Measurements from ENCODE around the gene STAP2. TPM values are rescaled to one million over a fixed set of nuclear protein-coding genes. Genes with fewer than 3 reads are reported as not detected.
A peak's percentile ranks its signal among the peaks of the same experiment; 100 is the strongest.
"Not testable (repeated sequence)": the region's sequence is repeated elsewhere in the genome, so short reads cannot be mapped to it uniquely, and the experiment has no call there.

The STAP2 gene
- total RNA-seq, 3 donors from 2014 or later = 1.6 to 51.4 (median 25.9) TPM

DNA sequence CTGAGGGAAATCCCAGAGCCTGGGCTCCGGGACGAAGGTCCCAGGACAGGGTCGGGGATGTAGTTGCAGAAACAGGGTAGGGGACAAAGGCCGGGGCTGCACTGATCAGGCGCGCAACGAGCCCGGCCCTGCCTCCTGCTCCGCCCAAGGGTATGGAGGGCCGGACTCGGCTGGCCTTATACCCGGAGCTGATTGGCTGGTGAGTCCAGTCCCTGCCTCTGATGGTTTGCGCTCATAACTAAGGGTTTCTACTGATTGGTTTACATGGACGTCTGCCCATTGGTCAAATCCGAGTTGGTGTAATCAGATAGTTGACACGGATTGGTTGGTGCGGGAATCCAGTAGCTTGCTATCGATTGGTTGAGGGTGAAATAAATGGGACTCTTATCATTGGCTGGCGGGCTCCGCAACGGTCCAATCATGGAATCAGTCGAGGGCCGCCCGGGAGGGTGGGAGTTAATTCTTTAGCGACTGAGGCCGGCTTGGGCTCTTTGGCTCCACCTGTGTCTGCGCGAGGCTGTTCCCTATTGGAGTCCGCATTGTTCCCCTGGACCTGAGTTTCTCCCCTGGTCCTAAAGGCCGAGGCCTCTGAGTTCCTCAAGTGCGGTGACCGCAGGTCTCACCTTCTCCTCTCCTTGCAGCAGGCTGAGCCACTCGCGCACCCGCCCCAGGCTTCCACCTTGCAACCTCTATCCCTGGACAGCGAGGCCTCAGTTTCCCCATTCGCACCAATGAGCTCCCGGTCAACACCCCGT lies 4.2 kb upstream of the STAP2 start:
- H3K27ac ChIP-seq = peak overlapping the region; percentile 88 to 90
- no peaks in the 10 kb centered on the region for H3K9me3 ChIP-seq
- peak overlapping the region; percentile 59 to 84 (median 64) for H3K4me3 ChIP-seq
- H3K36me3 ChIP-seq = no peaks in the 10 kb centered on the region
- TF ChIP-seq POLR2A (IDR thresholded peaks at IDR 0.05) (peak; percentile 83), POLR2AphosphoS5 (IDR thresholded peaks at IDR 0.05) (peak; percentile 65 to 84 (median 77))
- TF ChIP-seq, protein P1, sequence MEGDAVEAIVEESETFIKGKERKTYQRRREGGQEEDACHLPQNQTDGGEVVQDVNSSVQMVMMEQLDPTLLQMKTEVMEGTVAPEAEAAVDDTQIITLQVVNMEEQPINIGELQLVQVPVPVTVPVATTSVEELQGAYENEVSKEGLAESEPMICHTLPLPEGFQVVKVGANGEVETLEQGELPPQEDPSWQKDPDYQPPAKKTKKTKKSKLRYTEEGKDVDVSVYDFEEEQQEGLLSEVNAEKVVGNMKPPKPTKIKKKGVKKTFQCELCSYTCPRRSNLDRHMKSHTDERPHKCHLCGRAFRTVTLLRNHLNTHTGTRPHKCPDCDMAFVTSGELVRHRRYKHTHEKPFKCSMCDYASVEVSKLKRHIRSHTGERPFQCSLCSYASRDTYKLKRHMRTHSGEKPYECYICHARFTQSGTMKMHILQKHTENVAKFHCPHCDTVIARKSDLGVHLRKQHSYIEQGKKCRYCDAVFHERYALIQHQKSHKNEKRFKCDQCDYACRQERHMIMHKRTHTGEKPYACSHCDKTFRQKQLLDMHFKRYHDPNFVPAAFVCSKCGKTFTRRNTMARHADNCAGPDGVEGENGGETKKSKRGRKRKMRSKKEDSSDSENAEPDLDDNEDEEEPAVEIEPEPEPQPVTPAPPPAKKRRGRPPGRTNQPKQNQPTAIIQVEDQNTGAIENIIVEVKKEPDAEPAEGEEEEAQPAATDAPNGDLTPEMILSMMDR (IDR thresholded peaks at IDR 0.05) = peak in 2 of 3 donors; percentile 13 to 48
- peak; percentile 97 to 99 for DNase-seq (ENCODE audit: low spot score in 2 of 2)
- peaks cover 0 to 5% of the 10 kb centered on the region in 2 donors for H3K4me1 ChIP-seq
- intact Hi-C loops (cut with DNase I; ENCODE audit: low total_unique reads) = no loop called here
- no peaks in the 10 kb centered on the region for H3K27me3 ChIP-seq

DNA sequence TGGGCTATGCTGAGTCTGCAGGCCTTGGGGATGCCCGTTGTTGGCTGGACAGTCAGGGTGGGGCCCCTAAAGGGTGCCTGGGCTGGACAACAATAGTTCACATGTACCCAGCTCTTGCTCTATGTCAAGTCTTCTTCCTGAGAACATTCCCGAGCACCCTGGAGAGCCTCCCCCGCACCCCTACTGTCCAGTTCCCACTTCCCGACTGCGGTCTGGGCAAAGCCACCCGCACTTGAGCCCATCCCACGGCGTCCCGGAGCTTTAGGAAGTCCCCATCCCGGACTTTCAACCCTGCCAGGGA lies 3.6 kb upstream of the STAP2 start:
- no peak for DNase-seq (ENCODE audit: low spot score in 2 of 2)
- peak overlapping the region; percentile 59 to 84 (median 64) for H3K4me3 ChIP-seq
- TF ChIP-seq POLR2AphosphoS5 (IDR thresholded peaks at IDR 0.05) = no peak
- TF ChIP-seq, protein P1 (IDR thresholded peaks at IDR 0.05) = no peak
- no peak for TF ChIP-seq POLR2A (IDR thresholded peaks at IDR 0.05)
- peaks cover 0 to 5% of the 10 kb centered on the region in 2 donors for H3K4me1 ChIP-seq
- intact Hi-C loops (cut with DNase I; ENCODE audit: low total_unique reads) = no loop called here
- no peaks in the 10 kb centered on the region for H3K9me3 ChIP-seq
- peak overlapping the region; percentile 88 to 90 for H3K27ac ChIP-seq
- H3K27me3 ChIP-seq = no peaks in the 10 kb centered on the region
- H3K36me3 ChIP-seq = no peaks in the 10 kb centered on the region

DNA sequence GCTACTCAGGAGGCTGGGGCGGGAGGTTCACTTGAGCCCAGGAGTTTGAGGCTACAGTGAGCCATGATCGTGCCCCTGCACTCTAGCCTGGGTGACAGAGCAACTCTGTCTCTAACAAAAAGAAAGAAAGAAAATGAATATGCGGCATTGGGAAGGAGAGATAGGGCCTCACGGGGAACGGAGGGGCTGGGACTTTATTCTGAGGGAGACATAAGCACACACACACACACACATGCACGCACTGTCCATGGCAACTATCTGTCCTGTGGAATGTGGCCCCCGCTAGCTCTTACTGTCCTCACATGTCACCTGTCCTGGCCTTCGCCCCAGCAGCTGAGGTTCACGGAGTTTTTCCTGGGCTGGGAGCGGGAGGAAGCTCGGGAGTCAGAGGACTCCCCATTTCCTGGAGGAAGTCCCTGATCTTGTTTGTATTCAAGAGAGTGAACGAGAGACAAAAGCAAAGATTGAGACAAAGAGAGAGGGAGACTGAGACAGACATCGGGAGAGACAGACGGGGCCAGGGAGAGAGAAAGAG lies 654 bp downstream of the STAP2 start:
- TF ChIP-seq POLR2AphosphoS5 (IDR thresholded peaks at IDR 0.05) (no peak), POLR2A (IDR thresholded peaks at IDR 0.05) (no peak)
- TF ChIP-seq, protein P1 (IDR thresholded peaks at IDR 0.05) = no peak
- Histone ChIP-seq H3K27ac (peak overlapping the region; percentile 88 to 93), H3K4me1 (no peaks in the 10 kb centered on the region), H3K27me3 (no peaks in the 10 kb centered on the region), H3K9me3 (no peaks in the 10 kb centered on the region), H3K36me3 (no peaks in the 10 kb centered on the region), H3K4me3 (peak overlapping the region; percentile 48 to 77 (median 63))
- intact Hi-C loops (cut with DNase I; ENCODE audit: low total_unique reads) = loop anchor here (5.0 kb wide), 1 partner anchor 81 kb away; no protein-coding TSS in a partner anchor
- peak in 1 of 2 donors; percentile 32 for DNase-seq (ENCODE audit: low spot score in 2 of 2)

- Histone ChIP-seq H3K36me3 (no peaks in the 10 kb centered on the region), H3K9me3 (no peaks in the 10 kb centered on the region), H3K4me3 (no peak overlapping the region), H3K27ac (no peak overlapping the region), H3K27me3 (no peaks in the 10 kb centered on the region), H3K4me1 (no peaks in the 10 kb centered on the region)
- intact Hi-C loops (cut with DNase I; ENCODE audit: low total_unique reads) = loop anchor here (5.0 kb wide), 1 partner anchor 78 kb away; no protein-coding TSS in a partner anchor
- DNase-seq (ENCODE audit: low spot score in 2 of 2) = no peak
- TF ChIP-seq POLR2A (IDR thresholded peaks at IDR 0.05) (no peak), POLR2AphosphoS5 (IDR thresholded peaks at IDR 0.05) (no peak)
- TF ChIP-seq, protein P1 (IDR thresholded peaks at IDR 0.05) = no peak
Observed at GRCh38 chr19:4334929-4335570, 3.6 kb downstream of the STAP2 start.

DNA sequence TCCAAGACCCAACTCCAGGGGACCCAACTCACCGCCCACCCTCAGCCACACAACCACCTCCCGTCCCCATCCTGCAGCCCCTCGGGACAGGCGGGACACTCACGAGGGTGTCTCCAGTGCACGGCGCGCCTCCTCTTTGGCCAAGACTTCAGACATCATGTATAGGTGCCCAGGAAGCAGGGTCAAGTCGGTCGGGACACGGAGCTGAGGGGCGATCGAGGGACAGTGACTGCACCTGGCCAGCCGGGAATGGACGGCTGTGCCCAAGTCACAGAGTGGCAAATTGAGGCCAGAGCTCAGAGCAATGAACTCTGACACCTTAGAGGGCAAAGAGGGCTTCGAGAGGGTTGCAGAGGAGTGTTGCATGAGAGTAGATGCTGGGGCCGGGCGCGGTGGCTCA lies 8.8 kb downstream of the STAP2 start:
- H3K4me3 ChIP-seq = no peak overlapping the region
- H3K27me3 ChIP-seq = no peaks in the 10 kb centered on the region
- H3K9me3 ChIP-seq = no peaks in the 10 kb centered on the region
- no peak for DNase-seq (ENCODE audit: low spot score in 2 of 2)
- no peak for TF ChIP-seq POLR2AphosphoS5 (IDR thresholded peaks at IDR 0.05)
- TF ChIP-seq, protein P1 (IDR thresholded peaks at IDR 0.05) = no peak
- no peak for TF ChIP-seq POLR2A (IDR thresholded peaks at IDR 0.05)
- no peak overlapping the region for H3K27ac ChIP-seq
- intact Hi-C loops (cut with DNase I; ENCODE audit: low total_unique reads) = no loop called here
- no peaks in the 10 kb centered on the region for H3K4me1 ChIP-seq
- no peaks in the 10 kb centered on the region for H3K36me3 ChIP-seq

GRCh38 chr19:4328991-4329681 lies 9.5 kb downstream of the STAP2 start:
- H3K27ac ChIP-seq; DNase-seq (ENCODE audit: low spot score in 2 of 2); intact Hi-C loops (cut with DNase I; ENCODE audit: low total_unique reads); H3K9me3 ChIP-seq; H3K36me3 ChIP-seq; H3K27me3 ChIP-seq; H3K4me1 ChIP-seq: not testable (repeated sequence)
- peak overlapping the region; percentile 14 to 66 (median 53) for H3K4me3 ChIP-seq

Data from breast epithelium (tissue), 4 donors.